HepG2 (cell line): Measurements from ENCODE around the gene GK. TPM values are rescaled to one million over a fixed set of nuclear protein-coding genes. Genes with fewer than 3 reads are reported as not detected.

Source experiments
- ATAC-seq: fragments of 200-7000 bp; cut with Tn5 transposase; 3 replicates; pipeline ENCODE4 v1.9.1; 2020; ENCODE audit warnings: mild to moderate bottlenecking, moderate library complexity
- BruUV-seq: library from RNA; stranded (reverse); fragments of 400-500 nt; replicated peaks from 2 replicates; lab custom pipeline; 2021; lab: Mats Ljungman, UMichigan
- CTCF ChIA-PET: fragments of 300-600 bp; formaldehyde crosslinking; extraction: SDS; loops from one replicate; lab custom pipeline; 2021; ENCODE audit warnings: low total read pairs, inconsistent platforms, low intra/inter-chr PET ratio; lab: Yijun Ruan, JAX
- POLR2A ChIA-PET: fragments of 350-600 bp; sonication (Branson Sonifier 250); formaldehyde crosslinking; loops from one replicate; lab custom pipeline; 2020; ENCODE audit warnings: antibody characterized with exemption, inconsistent platforms; lab: Yijun Ruan, JAX
- DNase-seq: peaks from one replicate; pipeline ENCODE4 v3.0.0-alpha.2; 2015; ENCODE audit warnings: low spot score
- FAIRE-seq: peaks from 3 replicates; lab custom pipeline; 2011; peaks lifted over from hg19 to GRCh38; lab: Jason Lieb, UNC
- H2AFZ ChIP-seq: one replicate; pipeline ENCODE4 v1.6.1; 2011; ENCODE audit warnings: low read length, inconsistent platforms
- H3K27ac ChIP-seq: fragments of 300-600 bp; 3 replicates; pipeline ENCODE4 v1.8.0; 2011; ENCODE audit warnings: mixed run types, mild to moderate bottlenecking, mixed read lengths, low read length, inconsistent platforms; ENCODE audit not compliant: insufficient read depth; ENCODE audit errors: extremely low read length
- H3K27me3 ChIP-seq, 2 experiments: fragments of 200-600 bp in 1 of 2; 2 replicates in 1 of 2; 3 replicates in 1 of 2; pipeline versions ENCODE4 v1.6.0 to v1.8.0; 2011; ENCODE audit warnings: low read length in 2 of 2, mild to moderate bottlenecking in 2 of 2, moderate library complexity in 2 of 2, inconsistent platforms in 1 of 2; ENCODE audit not compliant: insufficient read depth in 2 of 2, control insufficient read depth in 1 of 2
- H3K36me3 ChIP-seq, 2 experiments: fragments of 200-600 bp in 1 of 2; replicated peaks in 1 of 2; 2 replicates in 1 of 2; 3 replicates in 1 of 2; pipeline versions ENCODE4 v1.5.1 to v1.8.0; 2011; ENCODE audit warnings: low read length in 2 of 2, inconsistent platforms in 1 of 2; ENCODE audit not compliant: insufficient read depth in 2 of 2, control insufficient read depth in 1 of 2
- H3K4me1 ChIP-seq: 2 replicates; pipeline ENCODE4 v1.5.1; 2012; ENCODE audit warnings: low read length, inconsistent platforms; ENCODE audit not compliant: insufficient read depth
- H3K4me2 ChIP-seq: 2 replicates; pipeline ENCODE4 v1.6.0; 2011; ENCODE audit warnings: low read depth, low read length, inconsistent platforms
- H3K4me3 ChIP-seq, 3 experiments: fragments of 200-600 bp in 1 of 3; sonication (generic), shearing (Covaris generic) in 1 of 3; replicated peaks in 1 of 3; 2 replicates each; pipeline ENCODE4 v1.5.1; 2011 to 2016; ENCODE audit warnings: low read length in 3 of 3, inconsistent platforms in 2 of 3, low read depth in 2 of 3, mild to moderate bottlenecking in 2 of 3, control low read depth in 1 of 3, mixed read lengths in 1 of 3; ENCODE audit not compliant: insufficient read depth in 1 of 3
- H3K79me2 ChIP-seq: one replicate; pipeline ENCODE4 v1.6.1; 2011; ENCODE audit warnings: low read length, inconsistent platforms; ENCODE audit not compliant: insufficient read depth
- H3K9ac ChIP-seq: 2 replicates; pipeline ENCODE4 v1.6.0; 2011; ENCODE audit warnings: mild to moderate bottlenecking, low read depth, low read length, inconsistent platforms; ENCODE audit not compliant: insufficient read depth
- H3K9me3 ChIP-seq: 2 replicates; pipeline ENCODE4 v1.5.1; 2012; ENCODE audit warnings: mild to moderate bottlenecking, low read length
- H4K20me1 ChIP-seq: 2 replicates; pipeline ENCODE4 v1.6.0; 2011; ENCODE audit warnings: inconsistent platforms, mild to moderate bottlenecking, low read length, moderate library complexity; ENCODE audit not compliant: insufficient read depth
- ATF7-NPFF ChIP-seq: sonication (generic); formaldehyde crosslinking; IDR thresholded peaks from 2 replicates; pipeline ENCODE4 v1.8.1; 2023; ENCODE audit warnings: mild to moderate bottlenecking, low read depth, missing genetic modification reagents, moderate library complexity
- HOXA7 ChIP-seq: sonication (generic); formaldehyde crosslinking; IDR thresholded peaks from 2 replicates; pipeline ENCODE4 v1.8.1; 2022; ENCODE audit warnings: mild to moderate bottlenecking, missing genetic modification reagents, moderate library complexity
- ISX ChIP-seq: sonication (generic); formaldehyde crosslinking; conservative IDR thresholded peaks from 2 replicates; pipeline ENCODE4 v1.5.0; 2020; ENCODE audit warnings: missing genetic modification reagents
- MED1 ChIP-seq: sonication (generic); formaldehyde crosslinking; IDR thresholded peaks from 2 replicates; pipeline ENCODE4 v1.4.0; 2020; ENCODE audit warnings: missing genetic modification reagents
- MEIS1 ChIP-seq: sonication (generic); formaldehyde crosslinking; IDR thresholded peaks from 2 replicates; pipeline ENCODE4 v1.9.0; 2021; ENCODE audit warnings: mild to moderate bottlenecking, missing genetic modification reagents, moderate library complexity, borderline replicate concordance
- MXI1 ChIP-seq: IDR thresholded peaks from 3 replicates; pipeline ENCODE4 v1.6.1; 2012; ENCODE audit warnings: low read depth, low read length, inconsistent platforms, borderline replicate concordance
- TCF12 ChIP-seq, 2 experiments: fragments of 450-650 bp in 1 of 2; sonication (generic) in 1 of 2; formaldehyde crosslinking in 1 of 2; IDR thresholded peaks; 2 replicates each; pipeline versions ENCODE4 v1.6.1 to v1.8.0; 2017 to 2022; ENCODE audit warnings: antibody characterized with exemption in 1 of 2, mild to moderate bottlenecking in 1 of 2, missing genetic modification reagents in 1 of 2, moderate library complexity in 1 of 2
- ZKSCAN5 ChIP-seq: sonication (generic); formaldehyde crosslinking; IDR thresholded peaks from 2 replicates; pipeline ENCODE4 v1.5.1; 2020; ENCODE audit warnings: mild to moderate bottlenecking, missing genetic modification reagents
- ZNF251 ChIP-seq: sonication (generic); formaldehyde crosslinking; IDR thresholded peaks from 2 replicates; pipeline ENCODE4 v1.9.0; 2021; ENCODE audit warnings: mild to moderate bottlenecking, missing genetic modification reagents
- ZNF343 ChIP-seq: sonication (generic); formaldehyde crosslinking; IDR thresholded peaks from 2 replicates; pipeline ENCODE4 v1.4.0; 2020; ENCODE audit warnings: mild to moderate bottlenecking, missing genetic modification reagents
- ZNF576 ChIP-seq: sonication (generic); formaldehyde crosslinking; IDR thresholded peaks from 2 replicates; pipeline ENCODE4 v1.4.0; 2020; ENCODE audit warnings: mild to moderate bottlenecking, missing genetic modification reagents
- WGBS: methylation state at CpG from one replicate; pipeline ENCODE4 v1.1.6; 2017; ENCODE audit warnings: low lambda C conversion rate; 5-methylcytosine and 5-hydroxymethylcytosine counted together
- in situ Hi-C: cut with HindIII; loops from 2 replicates; pipeline ENCODE4 v1.10.0; 2017; ENCODE audit warnings: low pct_unique_long_range_greater_than_20kb; ENCODE audit not compliant: extremely low pct_ligation_motif_present
- intact Hi-C: fragments of 100-400 bp; cut with micrococcal nuclease; formaldehyde crosslinking; loops from one replicate; pipeline ENCODE4 v1.10.0; 2022; ENCODE audit not compliant: unreplicated experiment
- polyA plus RNA-seq, 8 experiments: library from polyadenylated mRNA; depleted of rRNA in 3 of 8; stranded (reverse) in 7 of 8; unstranded in 1 of 8; fragments of >200 nt; fragmentation: Illumina TruSeq in 4 of 8; extraction: Trizol in 4 of 8; gene quantifications; 2 replicates each; pipeline versions ENCODE4 v1.2.1 to v1.2.3, GENCODE V29; 2011 to 2016; ENCODE audit warnings: low read depth in 4 of 8, missing spikeins in 1 of 8, mixed read lengths in 1 of 8; ENCODE audit not compliant: insufficient read depth in 1 of 8
- total RNA-seq, 5 experiments: library from RNA; depleted of rRNA; stranded (reverse); fragments of >200 nt; fragmentation: Illumina TruSeq; extraction: Trizol; gene quantifications; 2 replicates each; pipeline ENCODE4 v1.2.3, GENCODE V29; 2016; ENCODE audit warnings: low read depth in 1 of 5
- TF ChIP-seq, protein P1 (sequence below), 2 experiments: fragments of 450-650 bp in 1 of 2; sonication (generic) in 1 of 2; formaldehyde crosslinking in 1 of 2; IDR thresholded peaks; 2 replicates each; pipeline versions ENCODE4 v1.6.1 to v1.8.0; 2016 to 2022; ENCODE audit warnings: antibody characterized with exemption in 1 of 2, mild to moderate bottlenecking in 1 of 2, missing genetic modification reagents in 1 of 2

Gene GK
- total and polyA plus RNA-seq, 2 of the 13 experiments (the other 11 are each of a cell fraction or from before 2014, with no cell fraction given), result 64.2 to 265 TPM

DNA sequence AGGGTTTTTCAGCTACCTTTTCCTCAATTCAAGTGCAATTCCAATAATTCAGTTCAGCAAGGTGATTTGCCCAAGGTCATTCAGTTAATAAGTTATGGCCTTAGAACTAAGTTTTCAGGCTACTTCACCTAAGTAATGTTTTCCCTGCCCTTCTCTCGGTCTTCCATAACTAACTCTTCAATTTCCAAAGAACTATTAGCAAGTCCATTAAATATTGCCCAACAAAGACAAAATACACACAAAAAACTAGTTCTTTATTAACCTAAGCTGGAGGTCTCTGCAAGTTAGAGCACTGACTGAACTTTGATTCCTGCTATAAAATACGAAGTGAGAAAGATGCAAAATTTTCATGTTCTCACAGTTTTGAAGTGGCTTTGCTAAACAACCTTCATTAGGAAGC is 26.8 kb upstream of the GK start (continued):
- TF ChIP-seq ZNF576, result no peak
- TF ChIP-seq HOXA7, result no peak
- TF ChIP-seq MED1, result peak; percentile 53
- TF ChIP-seq ATF7-NPFF (CRISPR knock-in tag), result no peak
- TF ChIP-seq MXI1, result no peak
- no peak for TF ChIP-seq ZNF343 (CRISPR knock-in tag)

DNA sequence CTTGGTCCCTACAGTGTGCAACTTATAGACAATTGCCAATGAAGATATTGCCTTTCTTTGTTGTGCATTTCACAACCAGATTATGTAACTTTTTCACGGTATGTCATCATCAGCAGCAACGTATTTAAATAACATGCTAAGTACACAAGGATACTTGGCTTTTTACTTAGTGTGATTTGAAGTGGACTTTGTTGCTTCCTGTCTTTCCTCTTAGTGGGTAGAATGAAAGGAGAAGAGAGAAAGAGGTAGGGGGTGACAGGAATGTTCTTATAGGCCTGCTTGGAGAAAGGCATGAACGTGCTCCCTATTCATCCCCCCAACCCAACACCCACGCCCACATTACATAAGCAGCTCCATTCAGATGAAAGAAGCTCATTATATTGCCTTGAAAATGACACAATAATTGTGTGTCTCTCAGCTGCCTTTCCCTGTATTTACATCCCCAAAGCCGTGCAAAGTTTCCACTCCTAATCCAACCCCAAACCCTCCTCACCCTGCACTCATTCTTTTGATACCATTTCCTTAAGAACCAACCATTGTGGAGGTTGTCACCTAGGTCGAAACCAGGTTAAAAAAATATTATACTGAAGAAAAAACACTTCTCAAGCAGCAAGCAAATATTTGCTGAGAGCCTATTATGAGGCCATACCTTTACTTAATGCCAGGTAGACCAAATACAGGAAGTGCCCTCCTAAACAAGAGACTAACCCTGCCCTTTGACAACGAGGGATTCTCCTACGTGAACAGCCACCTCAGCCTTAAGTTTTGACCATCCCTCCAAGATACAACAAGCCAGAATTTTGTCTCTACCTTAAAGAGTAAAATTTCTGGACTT is 25.2 kb upstream of the GK start:
- Histone ChIP-seq H3K9me3 (no peaks in the 10 kb centered on the region), H4K20me1 (no peaks in the 10 kb centered on the region), H3K4me1 (peaks cover 43% of the 10 kb centered on the region), H3K4me2 (peak overlapping the region; percentile 73), H3K4me3 (no peak overlapping the region; a peak in 1 of 6 replicates), H2AFZ (no peak overlapping the region), H3K27ac (peak overlapping the region; percentile 94), H3K36me3 (no peaks in the 10 kb centered on the region), H3K27me3 (no peaks in the 10 kb centered on the region), H3K79me2 (no peaks in the 10 kb centered on the region), H3K9ac (peak overlapping the region; percentile 77)
- peak; percentile 81 for ATAC-seq
- 1% methylated on average over 8 of the region's 8 CpGs for WGBS
- BruUV-seq, result TSS peak; percentile 90
- intact Hi-C loops (no loop called here), in situ Hi-C loops (no loop called here)
- ChIA-PET CTCF (no interaction called here), POLR2A (interaction anchor here (1.1 to 3.0 kb wide), 6 partner anchors 15 to 52 kb away, joined by 3 to 18 read pairs (median 8); partner anchors contain the start of gene GK)
- peak; percentile 84 for FAIRE-seq
- DNase-seq, result peak; percentile 88
- TF ChIP-seq, protein P1, sequence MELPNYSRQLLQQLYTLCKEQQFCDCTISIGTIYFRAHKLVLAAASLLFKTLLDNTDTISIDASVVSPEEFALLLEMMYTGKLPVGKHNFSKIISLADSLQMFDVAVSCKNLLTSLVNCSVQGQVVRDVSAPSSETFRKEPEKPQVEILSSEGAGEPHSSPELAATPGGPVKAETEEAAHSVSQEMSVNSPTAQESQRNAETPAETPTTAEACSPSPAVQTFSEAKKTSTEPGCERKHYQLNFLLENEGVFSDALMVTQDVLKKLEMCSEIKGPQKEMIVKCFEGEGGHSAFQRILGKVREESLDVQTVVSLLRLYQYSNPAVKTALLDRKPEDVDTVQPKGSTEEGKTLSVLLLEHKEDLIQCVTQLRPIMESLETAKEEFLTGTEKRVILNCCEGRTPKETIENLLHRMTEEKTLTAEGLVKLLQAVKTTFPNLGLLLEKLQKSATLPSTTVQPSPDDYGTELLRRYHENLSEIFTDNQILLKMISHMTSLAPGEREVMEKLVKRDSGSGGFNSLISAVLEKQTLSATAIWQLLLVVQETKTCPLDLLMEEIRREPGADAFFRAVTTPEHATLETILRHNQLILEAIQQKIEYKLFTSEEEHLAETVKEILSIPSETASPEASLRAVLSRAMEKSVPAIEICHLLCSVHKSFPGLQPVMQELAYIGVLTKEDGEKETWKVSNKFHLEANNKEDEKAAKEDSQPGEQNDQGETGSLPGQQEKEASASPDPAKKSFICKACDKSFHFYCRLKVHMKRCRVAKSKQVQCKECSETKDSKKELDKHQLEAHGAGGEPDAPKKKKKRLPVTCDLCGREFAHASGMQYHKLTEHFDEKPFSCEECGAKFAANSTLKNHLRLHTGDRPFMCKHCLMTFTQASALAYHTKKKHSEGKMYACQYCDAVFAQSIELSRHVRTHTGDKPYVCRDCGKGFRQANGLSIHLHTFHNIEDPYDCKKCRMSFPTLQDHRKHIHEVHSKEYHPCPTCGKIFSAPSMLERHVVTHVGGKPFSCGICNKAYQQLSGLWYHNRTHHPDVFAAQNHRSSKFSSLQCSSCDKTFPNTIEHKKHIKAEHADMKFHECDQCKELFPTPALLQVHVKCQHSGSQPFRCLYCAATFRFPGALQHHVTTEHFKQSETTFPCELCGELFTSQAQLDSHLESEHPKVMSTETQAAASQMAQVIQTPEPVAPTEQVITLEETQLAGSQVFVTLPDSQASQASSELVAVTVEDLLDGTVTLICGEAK (IDR thresholded peaks at IDR 0.05), result no peak
- TF ChIP-seq, protein P1 (CRISPR knock-in tag; IDR thresholded peaks at IDR 0.05), result no peak
- TF ChIP-seq TCF12 (IDR thresholded peaks at IDR 0.05) (no peak), TCF12 (CRISPR knock-in tag; IDR thresholded peaks at IDR 0.05) (no peak), ZNF251 (CRISPR knock-in tag) (no peak), ZKSCAN5 (CRISPR knock-in tag) (no peak), MEIS1 (0 out of 2 replicates have a peak, but pooled peaks have one; percentile 43), ISX (no peak)
